A549 (cell line): ENCODE data around the gene FAM83G. TPM values are rescaled to one million over a fixed set of nuclear protein-coding genes. Genes with fewer than 3 reads are reported as not detected.

Experiments used
- ATAC-seq, 2 experiments: fragments of 200-7000 bp in 1 of 2; fragments of >200 bp in 1 of 2; cut with Nextera tagmentation in 1 of 2; cut with Tn5 transposase in 1 of 2; 3 replicates each; pipeline versions ENCODE4 v1.8.0 to v1.9.1; 2018 to 2020; ENCODE audit warnings: mild to moderate bottlenecking in 1 of 2, moderate library complexity in 1 of 2
- CTCF ChIA-PET: fragments of 300-600 bp; sonication (Branson Sonifier 250); formaldehyde crosslinking; extraction: SDS; loops from one replicate; lab custom pipeline; 2021; ENCODE audit warnings: antibody characterized with exemption, inconsistent platforms; lab: Yijun Ruan, JAX
- POLR2A ChIA-PET: fragments of 350-600 bp; formaldehyde crosslinking; extraction: SDS; loops from one replicate; lab custom pipeline; 2021; ENCODE audit warnings: antibody characterized with exemption, inconsistent platforms; lab: Yijun Ruan, JAX
- DNase-seq, 2 experiments: peaks; one replicate each; pipeline versions ENCODE4 v3.0.0 to v3.0.0-alpha.2; 2011 to 2016; ENCODE audit warnings: low read depth in 1 of 2, low spot score in 1 of 2
- FAIRE-seq: peaks from 2 replicates; lab custom pipeline; 2011; peaks lifted over from hg19 to GRCh38; lab: Jason Lieb, UNC
- H3K27ac ChIP-seq, 2 experiments: fragments of >200 bp; sonication (Bioruptor Twin); formaldehyde crosslinking; 3 replicates each; pipeline ENCODE4 v1.5.1; 2016 to 2017
- H3K4me1 ChIP-seq: fragments of >200 bp; sonication (Bioruptor Twin); formaldehyde crosslinking; 3 replicates; pipeline ENCODE4 v1.6.1; 2016
- H3K4me2 ChIP-seq: fragments of >200 bp; sonication (Bioruptor Twin); formaldehyde crosslinking; 3 replicates; pipeline ENCODE4 v1.6.1; 2016
- H3K4me3 ChIP-seq: fragments of >200 bp; sonication (Bioruptor Twin); formaldehyde crosslinking; 3 replicates; pipeline ENCODE4 v1.5.1; 2016
- H3K9me3 ChIP-seq: fragments of >200 bp; sonication (Bioruptor Twin); formaldehyde crosslinking; 3 replicates; pipeline ENCODE4 v1.6.1; 2016
- ATOH8 ChIP-seq: fragments of 250-450 bp; sonication (Bioruptor Pico); IDR thresholded peaks from 2 replicates; pipeline ENCODE4 v1.5.0; 2020; ENCODE audit warnings: low read depth, mild to moderate bottlenecking, moderate library complexity
- CBX8 ChIP-seq: fragments of 200-600 bp; sonication (generic); IDR thresholded peaks from 2 replicates; pipeline ENCODE4 v1.6.1; 2016
- EHMT2 ChIP-seq: fragments of 200-600 bp; sonication (generic); IDR thresholded peaks from 2 replicates; pipeline ENCODE4 v1.6.1; 2016; ENCODE audit warnings: antibody characterized with exemption, low read depth, mild to moderate bottlenecking, moderate library complexity
- ELK1 ChIP-seq: fragments of 150-350 bp; IDR thresholded peaks from 2 replicates; pipeline ENCODE4 v1.6.1; 2014; ENCODE audit warnings: low read depth, mild to moderate bottlenecking, low read length
- FOSL2 ChIP-seq, 2 experiments: fragments of 450-650 bp in 1 of 2; fragments of >200 bp in 1 of 2; sonication (Bioruptor Twin) in 1 of 2; formaldehyde crosslinking; IDR thresholded peaks; 2 replicates each; pipeline versions ENCODE4 v1.5.0 to v1.6.1; 2016 to 2020; ENCODE audit warnings: mild to moderate bottlenecking in 1 of 2, moderate library complexity in 1 of 2
- FOXS1 ChIP-seq: fragments of 250-450 bp; sonication (Bioruptor Pico); IDR thresholded peaks from 2 replicates; pipeline ENCODE4 v1.5.0; 2020; ENCODE audit warnings: mild to moderate bottlenecking, moderate library complexity
- HDAC2 ChIP-seq: fragments of 200-600 bp; sonication (generic); IDR thresholded peaks from 2 replicates; pipeline ENCODE4 v1.6.1; 2016
- HOXB13 ChIP-seq: fragments of 250-450 bp; sonication (Bioruptor Pico); IDR thresholded peaks from 2 replicates; pipeline ENCODE4 v1.5.0; 2020; ENCODE audit warnings: low read depth, mild to moderate bottlenecking, moderate library complexity
- HOXB5 ChIP-seq: fragments of 250-450 bp; sonication (Bioruptor Pico); IDR thresholded peaks from 2 replicates; pipeline ENCODE4 v1.5.0; 2020; ENCODE audit warnings: mild to moderate bottlenecking, moderate library complexity
- KDM1A ChIP-seq: fragments of 200-600 bp; sonication (generic); IDR thresholded peaks from 2 replicates; pipeline ENCODE4 v1.6.1; 2016; ENCODE audit warnings: low read depth, mild to moderate bottlenecking
- KDM5A ChIP-seq: fragments of 200-600 bp; sonication (generic); IDR thresholded peaks from 2 replicates; pipeline ENCODE4 v1.6.1; 2016; ENCODE audit warnings: antibody characterized with exemption, mild to moderate bottlenecking
- MAFK ChIP-seq: fragments of 450-650 bp; IDR thresholded peaks from 2 replicates; pipeline ENCODE4 v1.6.1; 2014; ENCODE audit not compliant: partially characterized antibody
- MAZ ChIP-seq: fragments of 150-350 bp; IDR thresholded peaks from 2 replicates; pipeline ENCODE4 v1.6.1; 2014; ENCODE audit warnings: antibody characterized with exemption, low read depth, low read length, borderline replicate concordance
- MYC ChIP-seq: IDR thresholded peaks from 2 replicates; pipeline ENCODE4 v1.6.1; 2012; ENCODE audit warnings: mild to moderate bottlenecking, inconsistent platforms, low read length, improper control_type of control experiment, borderline replicate concordance
- NPAS2 ChIP-seq: fragments of 250-450 bp; sonication (Bioruptor Pico); IDR thresholded peaks from 2 replicates; pipeline ENCODE4 v1.8.0; 2022; ENCODE audit warnings: mild to moderate bottlenecking, moderate library complexity, borderline replicate concordance
- POLR2AphosphoS2 ChIP-seq: conservative IDR thresholded peaks from 2 replicates; pipeline ENCODE4 v1.6.1; 2012; ENCODE audit warnings: low read length, improper control_type of control experiment, inconsistent platforms
- RARB ChIP-seq: fragments of 250-450 bp; sonication (Bioruptor Pico); IDR thresholded peaks from 2 replicates; pipeline ENCODE4 v1.8.0; 2021; ENCODE audit warnings: mild to moderate bottlenecking, moderate library complexity
- RFX5 ChIP-seq: fragments of 450-650 bp; IDR thresholded peaks from 2 replicates; pipeline ENCODE4 v1.7.1; 2014; ENCODE audit warnings: antibody characterized with exemption, mild to moderate bottlenecking, moderate library complexity
- SREBF2 ChIP-seq: fragments of 450-650 bp; IDR thresholded peaks from 2 replicates; pipeline ENCODE4 v1.6.1; 2014; ENCODE audit warnings: mild to moderate bottlenecking, moderate library complexity
- TFCP2L1 ChIP-seq: fragments of 250-450 bp; sonication (Bioruptor Pico); IDR thresholded peaks from 2 replicates; pipeline ENCODE4 v1.5.0; 2021; ENCODE audit warnings: mild to moderate bottlenecking
- TP53 ChIP-seq: fragments of 250-450 bp; sonication (Bioruptor Pico); IDR thresholded peaks from 2 replicates; pipeline ENCODE4 v1.5.0; 2021; ENCODE audit warnings: mild to moderate bottlenecking, moderate library complexity
- ZC3H11A ChIP-seq: fragments of 450-650 bp; IDR thresholded peaks from 2 replicates; pipeline ENCODE4 v1.6.1; 2014; ENCODE audit warnings: antibody characterized with exemption, mild to moderate bottlenecking
- ZNF302 ChIP-seq: fragments of 250-450 bp; sonication (Bioruptor Pico); IDR thresholded peaks from 2 replicates; pipeline ENCODE4 v1.9.0; 2021; ENCODE audit warnings: inconsistent platforms, mild to moderate bottlenecking, moderate library complexity
- ZSCAN20 ChIP-seq: fragments of 250-450 bp; sonication (Bioruptor Pico); IDR thresholded peaks from 2 replicates; pipeline ENCODE4 v1.8.0; 2022; ENCODE audit warnings: mild to moderate bottlenecking, moderate library complexity
- WGBS: methylation state at CpG from one replicate; pipeline ENCODE4 v1.1.6; 2017; ENCODE audit errors: missing lambda C conversion rate; 5-methylcytosine and 5-hydroxymethylcytosine counted together
- polyA plus RNA-seq, 4 experiments: library from polyadenylated mRNA; depleted of rRNA in 3 of 4; stranded (reverse); fragments of >200 nt; fragmentation: RNase III in 1 of 4; extraction: RNeasy Plus Mini Kit Qiagen cat#74134 plus additional on column Dnase treatment in 1 of 4; gene quantifications; 2 replicates in 3 of 4; 3 replicates in 1 of 4; pipeline ENCODE4 v1.2.3, GENCODE V29; 2011 to 2017
- TF ChIP-seq, protein P1 (sequence below): fragments of 200-600 bp; sonication (generic); IDR thresholded peaks from 2 replicates; pipeline ENCODE4 v1.6.1; 2016; ENCODE audit warnings: antibody characterized with exemption, mild to moderate bottlenecking, moderate library complexity

Gene FAM83G
- polyA plus RNA-seq, 2 of the 4 experiments (the other 2 are of a cell fraction), result 11.0 to 22.0 TPM

DNA sequence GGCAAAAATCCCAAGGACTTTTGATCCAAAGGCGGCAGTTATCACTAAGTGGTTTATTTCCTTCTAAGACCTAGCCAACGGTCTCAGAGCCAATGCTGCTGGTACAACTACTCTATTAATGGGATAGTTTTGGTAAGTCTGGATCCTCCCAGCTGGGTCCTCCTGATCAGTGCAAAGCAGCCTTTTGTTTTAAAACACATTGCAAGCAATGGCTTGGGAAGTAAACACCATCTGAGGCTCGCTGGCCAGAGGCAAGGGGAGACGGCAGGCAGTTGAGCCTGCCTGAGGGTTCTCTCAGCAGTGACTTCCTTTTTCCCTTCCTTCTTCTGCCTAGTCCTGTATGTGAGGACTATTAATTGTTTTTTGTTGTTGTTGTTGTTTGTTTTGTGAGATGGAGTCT lies 54.2 kb downstream of the FAM83G start:
- POLR2A ChIA-PET, result no interaction called here
- WGBS, result 87% methylated on average over 4 of the region's 4 CpGs
- Histone ChIP-seq H3K9me3 (no peaks in the 10 kb centered on the region), H3K4me2 (no peak overlapping the region), H3K4me1 (no peaks in the 10 kb centered on the region), H3K4me3 (no peak overlapping the region), H3K27ac (no peak overlapping the region)
- CTCF ChIA-PET, result interaction anchor here (1.1 to 3.8 kb wide), 2 partner anchors 9 to 10 kb away, joined by 3 to 48 read pairs; no protein-coding TSS in a partner anchor
- FAIRE-seq (no peak), DNase-seq (no peak), ATAC-seq (no peak)
- TF ChIP-seq ATOH8 (CRISPR knock-in tag), result no peak
- no peak for TF ChIP-seq HOXB5 (CRISPR knock-in tag)
- TF ChIP-seq NPAS2, result no peak
- no peak for TF ChIP-seq TFCP2L1 (CRISPR knock-in tag)
- TF ChIP-seq FOSL2 (IDR thresholded peaks at IDR 0.05), result no peak
- no peak for TF ChIP-seq FOSL2 (CRISPR knock-in tag; IDR thresholded peaks at IDR 0.05)
- TF ChIP-seq MYC, result no peak
- no peak for TF ChIP-seq KDM1A
- TF ChIP-seq MAFK, result no peak
- TF ChIP-seq FOXS1, result no peak
- no peak for TF ChIP-seq ZSCAN20 (CRISPR knock-in tag)
- TF ChIP-seq POLR2AphosphoS2, result no peak

- no peak for ATAC-seq
- H3K27ac ChIP-seq, result no peak overlapping the region
- no peak overlapping the region for H3K4me3 ChIP-seq
- FAIRE-seq, result no peak
- H3K4me2 ChIP-seq, result no peak overlapping the region
- POLR2A ChIA-PET, result no interaction called here
- TF ChIP-seq ZSCAN20 (CRISPR knock-in tag), result no peak
- TF ChIP-seq SREBF2, result no peak
- no peak for TF ChIP-seq FOSL2 (IDR thresholded peaks at IDR 0.05)
- no peak for TF ChIP-seq FOSL2 (CRISPR knock-in tag; IDR thresholded peaks at IDR 0.05)
- no peak for TF ChIP-seq HDAC2
- no peak for TF ChIP-seq MAZ
- TF ChIP-seq ZC3H11A, result no peak
- TF ChIP-seq RARB (CRISPR knock-in tag), result no peak
- TF ChIP-seq, protein P1, sequence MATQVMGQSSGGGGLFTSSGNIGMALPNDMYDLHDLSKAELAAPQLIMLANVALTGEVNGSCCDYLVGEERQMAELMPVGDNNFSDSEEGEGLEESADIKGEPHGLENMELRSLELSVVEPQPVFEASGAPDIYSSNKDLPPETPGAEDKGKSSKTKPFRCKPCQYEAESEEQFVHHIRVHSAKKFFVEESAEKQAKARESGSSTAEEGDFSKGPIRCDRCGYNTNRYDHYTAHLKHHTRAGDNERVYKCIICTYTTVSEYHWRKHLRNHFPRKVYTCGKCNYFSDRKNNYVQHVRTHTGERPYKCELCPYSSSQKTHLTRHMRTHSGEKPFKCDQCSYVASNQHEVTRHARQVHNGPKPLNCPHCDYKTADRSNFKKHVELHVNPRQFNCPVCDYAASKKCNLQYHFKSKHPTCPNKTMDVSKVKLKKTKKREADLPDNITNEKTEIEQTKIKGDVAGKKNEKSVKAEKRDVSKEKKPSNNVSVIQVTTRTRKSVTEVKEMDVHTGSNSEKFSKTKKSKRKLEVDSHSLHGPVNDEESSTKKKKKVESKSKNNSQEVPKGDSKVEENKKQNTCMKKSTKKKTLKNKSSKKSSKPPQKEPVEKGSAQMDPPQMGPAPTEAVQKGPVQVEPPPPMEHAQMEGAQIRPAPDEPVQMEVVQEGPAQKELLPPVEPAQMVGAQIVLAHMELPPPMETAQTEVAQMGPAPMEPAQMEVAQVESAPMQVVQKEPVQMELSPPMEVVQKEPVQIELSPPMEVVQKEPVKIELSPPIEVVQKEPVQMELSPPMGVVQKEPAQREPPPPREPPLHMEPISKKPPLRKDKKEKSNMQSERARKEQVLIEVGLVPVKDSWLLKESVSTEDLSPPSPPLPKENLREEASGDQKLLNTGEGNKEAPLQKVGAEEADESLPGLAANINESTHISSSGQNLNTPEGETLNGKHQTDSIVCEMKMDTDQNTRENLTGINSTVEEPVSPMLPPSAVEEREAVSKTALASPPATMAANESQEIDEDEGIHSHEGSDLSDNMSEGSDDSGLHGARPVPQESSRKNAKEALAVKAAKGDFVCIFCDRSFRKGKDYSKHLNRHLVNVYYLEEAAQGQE, result no peak
- TF ChIP-seq KDM1A, result no peak
- TF ChIP-seq HOXB13 (CRISPR knock-in tag), result no peak
- no peak for TF ChIP-seq TP53 (CRISPR knock-in tag)
- TF ChIP-seq ZNF302 (CRISPR knock-in tag), result no peak
- TF ChIP-seq RFX5, result no peak
- TF ChIP-seq CBX8, result no peak
- TF ChIP-seq FOXS1, result no peak
- TF ChIP-seq TFCP2L1 (CRISPR knock-in tag), result no peak
- no peak for TF ChIP-seq EHMT2
- TF ChIP-seq KDM5A, result no peak
- TF ChIP-seq ELK1, result no peak
- TF ChIP-seq, all 56 proteins: peak for 0
- Histone ChIP-seq H3K4me1 (no peaks in the 10 kb centered on the region), H3K9me3 (no peaks in the 10 kb centered on the region)
- 74% methylated on average over 6 of the region's 6 CpGs for WGBS
- CTCF ChIA-PET, result interaction anchor here (0.9 to 3.8 kb wide), 6 partner anchors 8 to 323 kb away, joined by 3 to 48 read pairs (median 4); no protein-coding TSS in a partner anchor
- no peak for DNase-seq
These were observed 55.0 kb downstream of the FAM83G start for GRCh38 chr17:18949566-18949965.
